AG04449 (cell line): ENCODE measurements around the gene PCK2.

Source experiments
- CTCF ChIA-PET: fragments of 350-600 bp; formaldehyde crosslinking; extraction: SDS; loops from one replicate; lab custom pipeline; 2021; ENCODE audit warnings: antibody characterized with exemption; lab: Yijun Ruan, JAX
- POLR2A ChIA-PET: fragments of 400-600, 350-600 bp; formaldehyde crosslinking; extraction: SDS; loops from one replicate; lab custom pipeline; 2020; ENCODE audit warnings: antibody characterized with exemption, inconsistent platforms; lab: Yijun Ruan, JAX
- DNase-seq: peaks from one replicate; pipeline ENCODE4 v3.0.0-alpha.2; 2010; ENCODE audit warnings: low read depth, low spot score
- H3K4me3 ChIP-seq: 2 replicates; pipeline ENCODE4 v1.5.1; 2011; ENCODE audit warnings: low read depth, mild to moderate bottlenecking, control low read depth, low read length
- TF ChIP-seq, protein P1 (sequence below): IDR thresholded peaks from one replicate; pipeline ENCODE4 v1.5.1; 2011; ENCODE audit warnings: mild to moderate bottlenecking, moderate library complexity, low read length, control low read depth, inconsistent platforms; ENCODE audit not compliant: insufficient read depth; ENCODE audit errors: missing control alignments

Gene PCK2

DNA sequence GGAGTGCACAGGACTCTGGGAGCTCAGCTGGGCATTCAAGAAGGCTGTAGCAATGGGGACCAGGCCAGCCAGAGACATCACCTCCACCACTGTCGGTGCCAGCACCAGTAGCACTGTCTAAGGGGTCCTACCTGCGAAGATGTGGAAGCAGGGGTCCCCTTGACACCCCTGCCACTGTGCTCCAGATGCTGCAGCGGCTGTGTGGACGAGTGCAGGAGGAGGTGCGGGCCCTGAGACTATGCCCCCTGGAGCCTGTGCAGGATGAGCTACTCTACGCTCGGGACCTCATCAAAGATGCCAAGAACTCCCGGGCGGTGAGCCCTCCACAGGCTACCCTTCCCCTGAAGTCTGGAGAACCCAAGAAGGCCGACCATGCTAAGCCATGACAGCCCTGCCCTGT lies 33.7 kb upstream of the PCK2 start:
- TF ChIP-seq, protein P1, sequence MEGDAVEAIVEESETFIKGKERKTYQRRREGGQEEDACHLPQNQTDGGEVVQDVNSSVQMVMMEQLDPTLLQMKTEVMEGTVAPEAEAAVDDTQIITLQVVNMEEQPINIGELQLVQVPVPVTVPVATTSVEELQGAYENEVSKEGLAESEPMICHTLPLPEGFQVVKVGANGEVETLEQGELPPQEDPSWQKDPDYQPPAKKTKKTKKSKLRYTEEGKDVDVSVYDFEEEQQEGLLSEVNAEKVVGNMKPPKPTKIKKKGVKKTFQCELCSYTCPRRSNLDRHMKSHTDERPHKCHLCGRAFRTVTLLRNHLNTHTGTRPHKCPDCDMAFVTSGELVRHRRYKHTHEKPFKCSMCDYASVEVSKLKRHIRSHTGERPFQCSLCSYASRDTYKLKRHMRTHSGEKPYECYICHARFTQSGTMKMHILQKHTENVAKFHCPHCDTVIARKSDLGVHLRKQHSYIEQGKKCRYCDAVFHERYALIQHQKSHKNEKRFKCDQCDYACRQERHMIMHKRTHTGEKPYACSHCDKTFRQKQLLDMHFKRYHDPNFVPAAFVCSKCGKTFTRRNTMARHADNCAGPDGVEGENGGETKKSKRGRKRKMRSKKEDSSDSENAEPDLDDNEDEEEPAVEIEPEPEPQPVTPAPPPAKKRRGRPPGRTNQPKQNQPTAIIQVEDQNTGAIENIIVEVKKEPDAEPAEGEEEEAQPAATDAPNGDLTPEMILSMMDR: no peak
- CTCF ChIA-PET: interaction anchor here (0.9 to 14.5 kb wide), 11 partner anchors 9 to 247 kb away, joined by 3 to 536 read pairs (median 7); partner anchors contain the start of genes CARMIL3, CIDEB, CPNE6 and DCAF11
- H3K4me3 ChIP-seq: no peak overlapping the region
- POLR2A ChIA-PET: interaction anchor here (0.6 kb wide), 1 partner anchor 29 kb away, joined by 3 read pairs; no protein-coding TSS in a partner anchor
- DNase-seq: no peak

DNA sequence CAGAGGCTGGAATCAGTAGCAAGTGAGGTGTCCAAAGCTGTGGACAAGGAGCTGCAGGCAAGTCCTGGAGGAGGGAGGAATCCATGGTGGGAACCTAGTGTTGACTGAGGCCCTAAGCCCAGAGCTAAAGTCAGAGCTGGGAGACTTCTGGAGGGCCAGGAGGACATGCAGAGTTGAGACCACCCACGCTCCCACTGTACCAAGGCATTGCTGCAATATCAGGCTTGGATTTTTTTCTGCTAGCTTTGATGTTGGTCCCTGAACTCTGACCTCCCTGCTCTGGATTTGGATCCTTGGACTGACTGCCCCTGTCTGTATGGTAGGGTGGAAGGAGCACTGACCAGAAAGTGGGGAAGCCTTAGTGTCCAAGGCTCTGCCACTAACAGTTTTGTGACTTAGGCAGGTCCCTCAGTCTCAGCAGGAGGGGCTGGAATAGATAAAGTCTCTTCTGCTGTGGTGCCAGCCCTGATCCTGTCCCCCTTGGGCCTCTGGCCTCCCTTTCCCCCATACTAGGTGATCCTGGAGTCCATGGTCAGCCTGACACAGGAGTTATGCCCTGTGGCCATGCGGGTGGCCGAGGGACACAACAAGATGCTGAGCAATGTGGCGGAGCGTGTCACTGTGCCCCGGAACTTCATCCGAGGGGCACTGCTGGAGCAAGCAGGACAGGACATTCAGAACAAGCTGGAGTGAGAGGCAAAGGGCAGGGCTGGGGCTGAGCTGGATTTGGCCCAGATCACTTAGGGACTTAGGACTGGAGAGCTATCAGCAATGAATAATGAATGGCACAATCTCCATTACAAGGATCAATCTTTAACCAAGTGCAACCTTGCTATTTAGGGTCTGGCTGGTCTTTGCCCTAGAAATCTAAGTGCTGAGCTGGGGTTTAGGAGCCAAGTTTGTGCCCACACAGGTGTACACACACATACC lies 32.9 kb upstream of the PCK2 start:
- TF ChIP-seq, protein P1: no peak
- ChIA-PET POLR2A (no interaction called here), CTCF (interaction anchor here (0.8 to 14.5 kb wide), 15 partner anchors 9 to 246 kb away, joined by 3 to 536 read pairs (median 5); partner anchors contain the start of genes CARMIL3, CIDEB, CPNE6 and DCAF11)

GRCh38 chr14:24062216-24062980 lies 31.7 kb upstream of the PCK2 start:
- no peak overlapping the region for H3K4me3 ChIP-seq
- POLR2A ChIA-PET: no interaction called here
- no peak for DNase-seq
- TF ChIP-seq, protein P1: no peak
- CTCF ChIA-PET: interaction anchor here (0.8 to 14.5 kb wide), 8 partner anchors 10 to 245 kb away, joined by 3 to 536 read pairs (median 12); partner anchors contain the start of genes CIDEB and PCK2

More for the DNA sequence above, 32.9 kb upstream of the PCK2 start:
- no peak for DNase-seq
- H3K4me3 ChIP-seq: no peak overlapping the region

DNA sequence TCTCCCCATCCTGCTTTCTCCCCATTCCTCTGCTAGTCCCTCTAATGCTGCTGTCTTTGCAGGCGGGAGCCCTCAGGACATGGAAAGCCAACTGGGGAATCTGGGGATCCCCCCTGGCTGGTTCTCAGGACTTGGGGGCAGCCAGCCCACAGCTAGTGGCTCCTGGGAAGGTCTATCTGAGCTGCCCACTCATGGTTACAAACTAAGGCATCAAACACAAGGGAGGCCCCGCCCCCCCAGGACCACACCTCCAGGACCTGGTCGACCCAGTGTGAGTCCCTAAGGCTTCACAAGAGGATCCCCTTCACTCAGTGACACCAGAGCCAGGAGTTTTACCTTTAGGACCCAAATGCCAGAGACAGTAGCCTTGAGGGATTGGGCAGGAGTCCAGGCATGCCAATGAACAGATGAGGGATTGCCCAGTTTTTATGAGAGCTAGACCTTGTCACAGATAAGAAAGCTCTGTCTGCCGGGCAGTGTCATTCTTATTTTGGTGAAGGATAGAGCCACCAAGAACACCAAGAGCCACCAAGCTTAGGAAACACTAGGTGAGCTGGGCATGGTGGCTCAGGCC lies 30.8 kb upstream of the PCK2 start:
- TF ChIP-seq, protein P1: no peak
- no peak for DNase-seq
- POLR2A ChIA-PET: no interaction called here
- no peak overlapping the region for H3K4me3 ChIP-seq
- CTCF ChIA-PET: interaction anchor here (1.0 to 14.5 kb wide), 4 partner anchors 12 to 44 kb away, joined by 3 to 536 read pairs (median 145); partner anchors contain the start of genes CARMIL3 and PCK2

- ChIA-PET POLR2A (no interaction called here), CTCF (interaction anchor here (1.0 to 14.5 kb wide), 5 partner anchors 13 to 97 kb away, joined by 3 to 536 read pairs (median 43); partner anchors contain the start of genes CARMIL3, IRF9 and PCK2)
- TF ChIP-seq, protein P1: no peak
These were observed 29.9 kb upstream of the PCK2 start for GRCh38 chr14:24064091-24064795.

More at GRCh38 chr14:24064091-24064795, 29.9 kb upstream of the PCK2 start:
- H3K4me3 ChIP-seq: no peak overlapping the region
- DNase-seq: no peak
